Measurements from ENCODE around the gene FAM184A. TPM values are rescaled to one million over a fixed set of nuclear protein-coding genes. Genes with fewer than 3 reads are reported as not detected.

Gene FAM184A
- total RNA-seq, 4 donors from 2014 or later = 0.40 to 1.0 (median 0.79) TPM

GRCh38 chr6:118982575-118982911, 95.9 kb downstream of the FAM184A start:
- in situ Hi-C loops (cut with MboI; ENCODE audit: low sequenced_read_pairs in 4 of 4) (no loop called here), intact Hi-C loops (cut with DNase I; ENCODE audit: low total_unique reads) (no loop called here)
- ATAC-seq = no peak
- Histone ChIP-seq H3K9me3 (no peaks in the 10 kb centered on the region), H3K4me1 (no peaks in the 10 kb centered on the region), H3K4me3 (no peak overlapping the region), H3K27ac (no peak overlapping the region), H3K36me3 (no peaks in the 10 kb centered on the region), H3K27me3 (no peaks in the 10 kb centered on the region)
- DNase-seq = no peak
- no peak for TF ChIP-seq CTCF (IDR thresholded peaks at IDR 0.05 in 4 of 5, conservative IDR thresholded peaks at IDR 0.05 in 1 of 5)

GRCh38 chr6:118981884-118982574, 96.4 kb downstream of the FAM184A start:
- Histone ChIP-seq H3K27ac (no peak overlapping the region), H3K4me3 (no peak overlapping the region), H3K27me3 (no peaks in the 10 kb centered on the region), H3K9me3 (no peaks in the 10 kb centered on the region), H3K4me1 (no peaks in the 10 kb centered on the region), H3K36me3 (no peaks in the 10 kb centered on the region)
- in situ Hi-C loops (cut with MboI; ENCODE audit: low sequenced_read_pairs in 4 of 4) (no loop called here), intact Hi-C loops (cut with DNase I; ENCODE audit: low total_unique reads) (no loop called here)
- no peak for DNase-seq
- no peak for ATAC-seq
- no peak for TF ChIP-seq POLR2A (IDR thresholded peaks at IDR 0.05)
- TF ChIP-seq CTCF (IDR thresholded peaks at IDR 0.05 in 4 of 5, conservative IDR thresholded peaks at IDR 0.05 in 1 of 5) = no peak

GRCh38 chr6:118980063-118980462, 98.4 kb downstream of the FAM184A start:
- no peaks in the 10 kb centered on the region for H3K27me3 ChIP-seq
- H3K27ac ChIP-seq = no peak overlapping the region
- in situ Hi-C loops (cut with MboI; ENCODE audit: low sequenced_read_pairs in 4 of 4) = no loop called here
- TF ChIP-seq CTCF (IDR thresholded peaks at IDR 0.05 in 4 of 5, conservative IDR thresholded peaks at IDR 0.05 in 1 of 5) (no peak), POLR2A (IDR thresholded peaks at IDR 0.05) (no peak)
- no peaks in the 10 kb centered on the region for H3K9me3 ChIP-seq
- ATAC-seq (no peak), DNase-seq (peak in 1 of 2 donors; percentile 40)
- no peaks in the 10 kb centered on the region for H3K4me1 ChIP-seq
- no peak overlapping the region for H3K4me3 ChIP-seq
- no peaks in the 10 kb centered on the region for H3K36me3 ChIP-seq
- intact Hi-C loops (cut with DNase I; ENCODE audit: low total_unique reads) = no loop called here

GRCh38 chr6:118974790-118975189, 103.7 kb downstream of the FAM184A start:
- H3K27me3 ChIP-seq = no peaks in the 10 kb centered on the region
- no peak overlapping the region for H3K4me3 ChIP-seq
- H3K4me1 ChIP-seq = no peaks in the 10 kb centered on the region
- H3K36me3 ChIP-seq = no peaks in the 10 kb centered on the region
- in situ Hi-C loops (cut with MboI; ENCODE audit: low sequenced_read_pairs in 4 of 4) = loop anchor here in 2 of 4 donors (10.0 to 25.0 kb wide), 2 partner anchors 130 to 138 kb away; no protein-coding TSS in a partner anchor
- intact Hi-C loops (cut with DNase I; ENCODE audit: low total_unique reads) = no loop called here
- no peak for DNase-seq
- ATAC-seq = no peak
- H3K9me3 ChIP-seq = no peaks in the 10 kb centered on the region
- no peak overlapping the region for H3K27ac ChIP-seq
- TF ChIP-seq POLR2A (IDR thresholded peaks at IDR 0.05) (no peak), CTCF (IDR thresholded peaks at IDR 0.05 in 4 of 5, conservative IDR thresholded peaks at IDR 0.05 in 1 of 5) (no peak)

GRCh38 chr6:118971682-118972081, 106.8 kb downstream of the FAM184A start:
- no peak for TF ChIP-seq POLR2A (IDR thresholded peaks at IDR 0.05)
- TF ChIP-seq CTCF (IDR thresholded peaks at IDR 0.05 in 4 of 5, conservative IDR thresholded peaks at IDR 0.05 in 1 of 5) = no peak
- ATAC-seq = no peak
- in situ Hi-C loops (cut with MboI; ENCODE audit: low sequenced_read_pairs in 4 of 4) = loop anchor here in 2 of 4 donors (10.0 to 25.0 kb wide), 2 partner anchors 133 to 141 kb away; no protein-coding TSS in a partner anchor

More at GRCh38 chr6:118971682-118972081, 106.8 kb downstream of the FAM184A start:
- Histone ChIP-seq H3K27me3 (no peaks in the 10 kb centered on the region), H3K9me3 (no peaks in the 10 kb centered on the region), H3K27ac (no peak overlapping the region), H3K4me1 (no peaks in the 10 kb centered on the region), H3K4me3 (no peak overlapping the region), H3K36me3 (no peaks in the 10 kb centered on the region)
- no peak for DNase-seq
- intact Hi-C loops (cut with DNase I; ENCODE audit: low total_unique reads) = no loop called here

Data from gastrocnemius medialis (tissue), 4 donors.